K562 (cell line): ENCODE measurements around the gene SCARF2. TPM values are rescaled to one million over a fixed set of nuclear protein-coding genes. Genes with fewer than 3 reads are reported as not detected.

Experiments
- GABPA ChIP-seq: fragments of 200-800 bp; sonication (Bioruptor generic); conservative IDR thresholded peaks from 2 replicates; pipeline ENCODE4 v1.6.1; 2016; ENCODE audit warnings: low read depth, missing genetic modification characterization, missing compliant biosample characterization
- HNRNPH1 ChIP-seq: fragments of 200-400 bp; formaldehyde crosslinking; optimal IDR thresholded peaks from 2 replicates; pipeline ENCODE3; 2017; ENCODE audit warnings: low read depth, mild to moderate bottlenecking, low read length, moderate library complexity
- LARP7 ChIP-seq: fragments of 450-650 bp; IDR thresholded peaks from 2 replicates; pipeline ENCODE4 v1.6.1; 2016
- MYBL2 ChIP-seq, 2 experiments: fragments of 450-650 bp in 1 of 2; sonication (generic) in 1 of 2; formaldehyde crosslinking in 1 of 2; IDR thresholded peaks; 2 replicates each; pipeline versions ENCODE4 v1.6.1 to v1.8.1; 2017 to 2022; ENCODE audit warnings: borderline replicate concordance in 1 of 2, inconsistent platforms in 1 of 2, low read depth in 1 of 2, mild to moderate bottlenecking in 1 of 2, missing genetic modification reagents in 1 of 2, moderate library complexity in 1 of 2
- MYNN ChIP-seq, 2 experiments: sonication (generic); formaldehyde crosslinking in 1 of 2; IDR thresholded peaks; 2 replicates each; pipeline versions ENCODE4 v1.5.0 to v1.6.1; 2016 to 2020; ENCODE audit warnings: antibody characterized with exemption in 1 of 2, missing genetic modification reagents in 1 of 2
- NR2C1 ChIP-seq, 2 experiments: fragments of 450-650 bp; IDR thresholded peaks; 2 replicates each; pipeline ENCODE4 v1.6.1; 2017; ENCODE audit warnings: mild to moderate bottlenecking in 2 of 2, antibody characterized with exemption in 1 of 2, inconsistent platforms in 1 of 2, missing compliant biosample characterization in 1 of 2, missing genetic modification characterization in 1 of 2
- POLR2B ChIP-seq: fragments of 450-650 bp; IDR thresholded peaks from 2 replicates; pipeline ENCODE4 v1.6.1; 2018; ENCODE audit warnings: low read depth; ENCODE audit not compliant: partially characterized antibody
- POLR2G ChIP-seq: fragments of 200-400 bp; formaldehyde crosslinking; IDR thresholded peaks from 2 replicates; pipeline ENCODE4 v1.6.1; 2017; ENCODE audit warnings: low read depth, mild to moderate bottlenecking, antibody characterized with exemption, low read length, moderate library complexity
- ZNF165 ChIP-seq: fragments of 250-450 bp; sonication (Bioruptor Pico); IDR thresholded peaks from 2 replicates; pipeline ENCODE4 v1.4.0; 2020; ENCODE audit warnings: borderline replicate concordance
- ZNF23 ChIP-seq: fragments of 250-450 bp; sonication (Bioruptor Pico); IDR thresholded peaks from 2 replicates; pipeline ENCODE4 v1.4.0; 2020; ENCODE audit warnings: mild to moderate bottlenecking
- ZNF717 ChIP-seq: fragments of 250-450 bp; sonication (Bioruptor Pico); IDR thresholded peaks from 2 replicates; pipeline ENCODE4 v1.5.0; 2021
- polyA plus RNA-seq, 8 experiments: library from polyadenylated mRNA; depleted of rRNA in 4 of 8; stranded (reverse) in 5 of 8; unstranded in 3 of 8; fragments of >200 nt; fragmentation: Nextera tagmentation in 2 of 8; fragmentation: Illumina TruSeq in 1 of 8; extraction: Ambion mirVana in 2 of 8; extraction: Trizol in 1 of 8; gene quantifications; 2 replicates each; pipeline versions ENCODE4 v1.2.1 to v1.2.3, GENCODE V29; 2011 to 2014; ENCODE audit warnings: inconsistent platforms in 1 of 8, missing spikeins in 1 of 8
- total RNA-seq, 7 experiments: library from RNA; depleted of rRNA in 6 of 7; stranded (reverse); fragments of >200 nt in 6 of 7; fragmentation: Illumina TruSeq in 2 of 7; extraction: Trizol in 2 of 7; gene quantifications; 2 replicates each; pipeline versions ENCODE4 v1.2.1 to v1.2.3, GENCODE V29; 2011 to 2021; ENCODE audit warnings: low replicate concordance in 1 of 7
- TF ChIP-seq, protein P1 (sequence below): sonication (generic); formaldehyde crosslinking; IDR thresholded peaks from 2 replicates; pipeline ENCODE4 v1.8.0; 2023; ENCODE audit warnings: mild to moderate bottlenecking, missing genetic modification reagents
- TF ChIP-seq, protein P2 (sequence below): fragments of 250-450 bp; sonication (Bioruptor Pico); IDR thresholded peaks from 2 replicates; pipeline ENCODE4 v1.5.0; 2021; ENCODE audit warnings: mild to moderate bottlenecking, moderate library complexity
- TF ChIP-seq, protein P3 (sequence below): fragments of 450-650 bp; formaldehyde crosslinking; IDR thresholded peaks from 2 replicates; pipeline ENCODE4 v1.4.0; 2022; ENCODE audit warnings: missing genetic modification characterization
- TF ChIP-seq, protein P4 (sequence below): fragments of 250-450 bp; sonication (Bioruptor Pico); IDR thresholded peaks from 2 replicates; pipeline ENCODE4 v1.4.0; 2020; ENCODE audit warnings: mild to moderate bottlenecking

The SCARF2 gene
- total and polyA plus RNA-seq, 9 of the 15 experiments (the other 6 are each of a cell fraction or from before 2014, with no cell fraction given) = 0.06 to 0.32 (median 0.21) TPM; not detected in 5

DNA sequence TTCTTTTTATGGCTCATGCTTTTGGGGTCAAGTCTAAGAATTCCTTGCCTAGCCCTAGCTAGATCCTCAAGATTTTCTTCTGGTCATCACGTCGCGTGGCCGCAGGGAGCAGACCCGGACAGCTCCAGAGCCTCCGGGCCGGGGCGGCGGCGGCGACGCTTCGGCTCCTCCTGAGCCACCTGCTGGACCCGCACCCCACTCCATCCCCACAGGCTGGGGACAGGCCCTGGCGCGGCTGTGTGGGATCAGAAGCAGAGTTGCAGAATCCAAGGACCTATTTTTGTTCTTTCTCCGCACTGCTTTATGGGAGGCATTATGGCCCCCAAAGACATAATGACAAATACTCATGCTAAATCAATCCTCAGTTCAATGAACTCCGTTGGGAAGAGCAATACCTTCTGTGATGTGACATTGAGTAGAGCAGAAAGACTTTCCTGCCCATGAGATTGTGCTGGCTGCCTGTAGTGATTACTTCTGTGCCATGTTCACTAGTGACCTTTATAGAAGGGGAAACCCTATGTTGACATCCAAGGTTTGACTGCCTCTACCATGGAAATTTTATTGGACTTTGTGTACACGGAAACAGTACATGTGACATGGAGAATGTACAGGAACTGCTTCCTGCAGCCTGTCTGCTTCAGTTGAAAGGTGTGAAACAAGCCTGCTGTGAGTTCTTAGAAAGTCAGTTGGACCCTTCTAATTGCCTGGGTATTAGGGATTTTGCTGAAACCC, 12.4 kb upstream of the SCARF2 start (continued):
- TF ChIP-seq, protein P1, sequence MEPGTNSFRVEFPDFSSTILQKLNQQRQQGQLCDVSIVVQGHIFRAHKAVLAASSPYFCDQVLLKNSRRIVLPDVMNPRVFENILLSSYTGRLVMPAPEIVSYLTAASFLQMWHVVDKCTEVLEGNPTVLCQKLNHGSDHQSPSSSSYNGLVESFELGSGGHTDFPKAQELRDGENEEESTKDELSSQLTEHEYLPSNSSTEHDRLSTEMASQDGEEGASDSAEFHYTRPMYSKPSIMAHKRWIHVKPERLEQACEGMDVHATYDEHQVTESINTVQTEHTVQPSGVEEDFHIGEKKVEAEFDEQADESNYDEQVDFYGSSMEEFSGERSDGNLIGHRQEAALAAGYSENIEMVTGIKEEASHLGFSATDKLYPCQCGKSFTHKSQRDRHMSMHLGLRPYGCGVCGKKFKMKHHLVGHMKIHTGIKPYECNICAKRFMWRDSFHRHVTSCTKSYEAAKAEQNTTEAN = no peak
- TF ChIP-seq NR2C1 (IDR thresholded peaks at IDR 0.05) (no peak), NR2C1 (tag; IDR thresholded peaks at IDR 0.05) (no peak), MYBL2 (IDR thresholded peaks at IDR 0.05; ENCODE audit: low read depth) (no peak), MYBL2 (CRISPR knock-in tag; IDR thresholded peaks at IDR 0.05; ENCODE audit: borderline replicate concordance) (no peak), POLR2G (peak; percentile 61), ZNF165 (CRISPR knock-in tag) (0 out of 2 replicates have a peak, but pooled peaks have one; percentile 61), MYNN (IDR thresholded peaks at IDR 0.05) (no peak), MYNN (CRISPR knock-in tag; IDR thresholded peaks at IDR 0.05) (no peak), LARP7 (no peak), POLR2B (no peak), ZNF23 (CRISPR knock-in tag) (no peak), HNRNPH1 (no peak), GABPA (tag) (no peak), ZNF717 (CRISPR knock-in tag) (peak; percentile 58; the same call in 1 of the 2 replicates)
- TF ChIP-seq, protein P2, sequence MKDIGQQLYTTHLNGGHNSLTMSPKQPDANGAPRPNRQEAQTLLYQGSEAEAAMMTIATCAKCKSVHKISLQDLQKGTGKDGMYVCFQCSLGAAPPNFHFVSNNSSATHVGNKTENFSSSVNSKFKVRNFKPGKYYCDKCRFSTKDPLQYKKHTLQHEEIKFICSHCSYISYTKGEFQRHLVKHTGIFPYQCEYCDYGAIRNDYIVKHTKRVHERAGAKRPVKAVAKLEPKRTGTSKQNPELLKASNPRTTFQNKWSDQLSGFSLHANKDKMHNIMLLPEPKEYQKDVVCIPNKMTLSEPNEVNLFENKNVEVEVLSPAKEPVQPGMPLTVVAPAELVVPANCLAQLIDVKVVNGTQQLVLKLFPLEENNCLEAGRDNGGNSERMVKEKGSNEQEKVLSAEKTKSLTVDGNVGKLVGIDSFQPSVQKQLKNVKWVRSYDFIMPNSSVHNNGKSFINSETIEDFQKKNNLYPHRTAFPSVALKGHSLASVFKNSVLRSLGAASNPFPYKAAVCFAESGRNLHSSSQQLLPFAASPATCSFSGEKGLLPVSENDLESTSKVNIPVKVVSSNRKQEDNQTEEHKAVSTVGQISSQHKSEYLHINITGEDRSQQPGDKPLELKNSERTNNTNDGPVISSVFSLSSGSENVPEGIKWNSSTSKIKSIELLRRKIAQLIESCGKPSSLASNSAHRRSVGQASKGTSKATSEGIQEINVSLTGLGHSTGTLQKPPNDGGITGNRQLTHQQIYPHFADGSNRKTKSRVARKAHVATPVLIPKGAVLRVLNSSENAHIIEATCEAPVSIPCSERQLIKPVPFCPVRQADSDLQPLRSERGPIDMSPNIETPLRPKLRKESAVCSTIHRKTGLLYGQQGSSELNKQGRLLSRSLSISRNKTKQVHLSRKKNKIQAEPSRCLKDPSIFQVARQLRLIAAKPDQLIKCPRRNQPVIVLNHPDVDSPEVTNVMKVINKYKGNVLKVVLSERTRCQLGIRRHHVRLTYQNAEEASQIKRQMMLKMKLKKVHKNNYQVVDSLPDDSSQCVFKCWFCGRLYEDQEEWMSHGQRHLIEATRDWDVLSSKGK (CRISPR knock-in tag) = no peak
- TF ChIP-seq, protein P3, sequence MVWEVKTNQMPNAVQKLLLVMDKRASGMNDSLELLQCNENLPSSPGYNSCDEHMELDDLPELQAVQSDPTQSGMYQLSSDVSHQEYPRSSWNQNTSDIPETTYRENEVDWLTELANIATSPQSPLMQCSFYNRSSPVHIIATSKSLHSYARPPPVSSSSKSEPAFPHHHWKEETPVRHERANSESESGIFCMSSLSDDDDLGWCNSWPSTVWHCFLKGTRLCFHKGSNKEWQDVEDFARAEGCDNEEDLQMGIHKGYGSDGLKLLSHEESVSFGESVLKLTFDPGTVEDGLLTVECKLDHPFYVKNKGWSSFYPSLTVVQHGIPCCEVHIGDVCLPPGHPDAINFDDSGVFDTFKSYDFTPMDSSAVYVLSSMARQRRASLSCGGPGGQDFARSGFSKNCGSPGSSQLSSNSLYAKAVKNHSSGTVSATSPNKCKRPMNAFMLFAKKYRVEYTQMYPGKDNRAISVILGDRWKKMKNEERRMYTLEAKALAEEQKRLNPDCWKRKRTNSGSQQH (CRISPR knock-in tag) = no peak
- TF ChIP-seq, protein P4, sequence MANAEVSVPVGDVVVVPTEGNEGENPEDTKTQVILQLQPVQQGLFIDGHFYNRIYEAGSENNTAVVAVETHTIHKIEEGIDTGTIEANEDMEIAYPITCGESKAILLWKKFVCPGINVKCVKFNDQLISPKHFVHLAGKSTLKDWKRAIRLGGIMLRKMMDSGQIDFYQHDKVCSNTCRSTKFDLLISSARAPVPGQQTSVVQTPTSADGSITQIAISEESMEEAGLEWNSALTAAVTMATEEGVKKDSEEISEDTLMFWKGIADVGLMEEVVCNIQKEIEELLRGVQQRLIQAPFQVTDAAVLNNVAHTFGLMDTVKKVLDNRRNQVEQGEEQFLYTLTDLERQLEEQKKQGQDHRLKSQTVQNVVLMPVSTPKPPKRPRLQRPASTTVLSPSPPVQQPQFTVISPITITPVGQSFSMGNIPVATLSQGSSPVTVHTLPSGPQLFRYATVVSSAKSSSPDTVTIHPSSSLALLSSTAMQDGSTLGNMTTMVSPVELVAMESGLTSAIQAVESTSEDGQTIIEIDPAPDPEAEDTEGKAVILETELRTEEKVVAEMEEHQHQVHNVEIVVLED = 0 out of 2 replicates have a peak, but pooled peaks have one; percentile 13
